Measurements from ENCODE around the gene ATRN.

DNA sequence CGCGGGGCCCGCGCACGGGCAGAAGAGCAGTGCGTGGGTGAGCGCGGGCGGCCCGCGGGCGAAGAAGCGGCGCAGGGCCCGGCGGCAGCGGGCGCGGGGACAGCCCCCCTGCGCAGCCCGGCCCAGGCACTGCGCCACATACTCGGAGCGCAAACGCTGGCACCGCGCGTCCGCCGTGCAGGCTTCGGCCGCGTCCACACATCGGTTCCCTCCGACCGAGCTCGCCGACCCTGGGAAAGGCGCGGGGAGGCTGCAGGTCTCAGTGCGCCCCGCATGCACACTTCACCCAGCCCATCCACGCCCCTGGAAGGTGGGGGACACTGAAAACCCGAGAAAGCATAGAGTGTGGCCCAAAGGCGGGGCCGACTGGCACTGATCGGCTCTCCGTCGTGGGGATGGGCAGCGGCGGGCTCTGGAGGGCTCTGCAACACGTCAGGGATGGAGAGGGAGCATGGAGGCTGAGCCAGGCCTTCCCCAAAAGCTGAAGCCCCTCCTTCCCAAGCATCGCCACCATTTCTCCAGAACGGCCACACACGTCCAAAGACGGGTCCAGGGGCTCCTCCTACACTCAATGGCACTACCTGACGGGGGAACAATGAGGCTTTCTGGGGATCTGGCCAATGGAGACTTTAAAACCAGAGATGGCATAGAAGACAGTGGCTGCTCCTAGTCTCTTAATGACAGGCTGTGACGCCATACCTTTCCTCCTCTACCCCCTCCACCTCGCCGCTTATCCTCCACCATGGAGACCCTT lies 190.4 kb downstream of the ATRN start:
- TF ChIP-seq CTCF (IDR thresholded peaks at IDR 0.05 in 4 of 5, conservative IDR thresholded peaks at IDR 0.05 in 1 of 5) (no peak), POLR2A (IDR thresholded peaks at IDR 0.05) (no peak)
